HL-60 (cell line): Measurements from ENCODE around the gene DCHS1.

Source experiments
- DNase-seq, 2 experiments: peaks; one replicate each; pipeline ENCODE4 v3.0.0-alpha.2; 2010 to 2020; ENCODE audit warnings: low read depth in 1 of 2, low spot score in 1 of 2
- H3K27ac ChIP-seq: fragments of 250-450 bp; sonication (Bioruptor Pico); replicated peaks from 2 replicates; pipeline ENCODE4 v1.5.1; 2020; ENCODE audit warnings: mild to moderate bottlenecking, moderate library complexity
- H3K27me3 ChIP-seq: fragments of 250-450 bp; sonication (Bioruptor Pico); 2 replicates; pipeline ENCODE4 v1.5.1; 2021; ENCODE audit warnings: mild to moderate bottlenecking, moderate library complexity; ENCODE audit not compliant: insufficient read depth, poor library complexity, severe bottlenecking
- H3K4me3 ChIP-seq: replicated peaks from 2 replicates; pipeline ENCODE4 v1.5.1; 2011; ENCODE audit warnings: mild to moderate bottlenecking, control low read depth, low read length; ENCODE audit not compliant: insufficient read depth
- CTCF ChIP-seq: IDR thresholded peaks from one replicate; pipeline ENCODE4 v1.5.1; 2011; ENCODE audit warnings: low read length, control low read depth, inconsistent platforms; ENCODE audit not compliant: insufficient read depth
- GABPA ChIP-seq: IDR thresholded peaks from 2 replicates; pipeline ENCODE4 v1.6.1; 2012; ENCODE audit warnings: low read depth
- POLR2AphosphoS5 ChIP-seq: IDR thresholded peaks from 2 replicates; pipeline ENCODE4 v1.6.1; 2012; ENCODE audit warnings: low read depth
- REST ChIP-seq: IDR thresholded peaks from 2 replicates; pipeline ENCODE4 v1.6.1; 2012; ENCODE audit warnings: low read depth; ENCODE audit not compliant: insufficient replicate concordance
- SPI1 ChIP-seq: IDR thresholded peaks from 2 replicates; pipeline ENCODE4 v1.6.1; 2012; ENCODE audit warnings: low read depth, mild to moderate bottlenecking, borderline replicate concordance

DCHS1 gene

GRCh38 chr11:6571434-6572008, 84.1 kb downstream of the DCHS1 start:
- Histone ChIP-seq H3K4me3 (no peak overlapping the region), H3K27me3 (no peaks in the 10 kb centered on the region), H3K27ac (no peak overlapping the region)
- no peak for TF ChIP-seq REST
- TF ChIP-seq GABPA, result no peak
- no peak for TF ChIP-seq POLR2AphosphoS5
- TF ChIP-seq SPI1, result no peak
- TF ChIP-seq CTCF, result no peak
- no peak for DNase-seq
